Measurements from ENCODE around the gene PPARG.

The PPARG gene

DNA sequence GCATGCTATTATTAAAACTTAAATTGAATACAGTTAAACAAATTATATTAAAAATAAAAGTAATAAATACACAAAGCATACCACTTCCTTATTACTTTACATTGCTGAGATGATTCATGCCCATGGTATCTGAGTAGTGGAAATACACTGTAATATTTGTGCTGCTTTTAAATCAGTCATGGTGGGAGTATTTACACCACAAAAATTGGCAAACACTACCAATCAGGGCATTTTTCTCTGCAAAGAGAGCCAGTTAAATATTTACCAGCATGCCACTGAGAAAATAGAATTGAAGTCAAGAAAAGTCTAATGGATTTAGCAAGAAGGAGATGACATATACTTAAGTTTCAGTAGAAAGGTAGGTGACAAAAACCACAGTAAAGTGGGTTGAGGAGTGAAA lies 19.6 kb downstream of the PPARG start:
- in situ Hi-C loops (cut with MboI; ENCODE audit: low sequenced_read_pairs), result no loop called here

DNA sequence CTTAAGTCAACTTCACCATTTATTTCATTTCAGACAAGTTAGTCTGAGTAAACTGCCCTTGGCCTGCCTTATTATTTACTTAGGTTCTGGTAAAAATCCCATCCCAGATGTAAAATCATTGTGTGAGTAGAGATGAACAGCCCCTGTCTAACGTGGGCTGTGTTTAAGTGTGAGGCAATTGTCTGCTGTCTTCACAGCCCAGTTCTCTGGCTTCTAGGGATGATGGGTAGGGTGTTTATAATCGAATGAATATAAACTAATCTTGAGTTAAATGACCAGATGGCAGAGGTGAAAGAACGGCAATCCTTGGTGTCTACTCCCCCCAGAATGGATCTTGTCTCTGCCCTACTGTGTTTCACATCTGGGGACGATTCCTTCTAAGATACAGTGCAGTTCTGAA lies 20.8 kb downstream of the PPARG start:
- in situ Hi-C loops (cut with MboI; ENCODE audit: low sequenced_read_pairs), result no loop called here

DNA sequence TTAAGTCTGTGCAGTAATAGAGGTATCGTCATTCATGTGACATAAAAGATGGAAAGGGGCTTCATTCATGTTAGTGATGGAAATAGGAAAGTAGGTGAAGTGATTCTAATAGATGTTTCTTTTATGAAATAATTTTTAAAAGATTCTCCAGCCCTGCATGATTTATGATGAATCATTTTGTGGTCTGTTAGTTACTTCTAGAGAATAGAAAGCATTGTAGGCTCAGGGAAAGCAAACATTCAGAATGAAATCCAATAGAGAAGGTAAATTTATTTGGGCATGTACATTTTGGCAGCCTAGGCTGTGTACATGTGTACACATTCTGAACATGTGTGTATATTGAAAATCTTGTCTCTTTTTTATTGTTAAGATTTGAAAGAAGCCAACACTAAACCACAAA lies 23.1 kb downstream of the PPARG start:
- in situ Hi-C loops (cut with MboI; ENCODE audit: low sequenced_read_pairs), result no loop called here

DNA sequence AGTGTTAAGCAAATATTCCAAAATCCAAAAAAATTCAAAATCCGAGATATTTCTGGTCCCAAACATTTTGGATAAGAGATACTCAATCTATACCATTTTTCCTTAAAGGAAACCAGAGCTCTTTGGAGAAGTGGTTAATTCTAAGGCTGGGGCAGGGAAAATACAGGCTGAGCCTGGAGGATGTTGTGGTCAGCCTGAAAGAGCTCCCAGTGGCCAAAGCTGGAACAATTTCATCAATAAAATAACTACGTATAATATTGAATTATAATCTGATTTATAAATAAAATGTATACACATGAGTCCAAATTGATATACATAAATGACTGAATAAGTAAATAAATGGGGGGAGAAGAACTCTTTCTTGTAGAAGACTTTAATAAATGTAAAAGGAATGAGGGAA lies 24.6 kb downstream of the PPARG start:
- in situ Hi-C loops (cut with MboI; ENCODE audit: low sequenced_read_pairs), result no loop called here

DNA sequence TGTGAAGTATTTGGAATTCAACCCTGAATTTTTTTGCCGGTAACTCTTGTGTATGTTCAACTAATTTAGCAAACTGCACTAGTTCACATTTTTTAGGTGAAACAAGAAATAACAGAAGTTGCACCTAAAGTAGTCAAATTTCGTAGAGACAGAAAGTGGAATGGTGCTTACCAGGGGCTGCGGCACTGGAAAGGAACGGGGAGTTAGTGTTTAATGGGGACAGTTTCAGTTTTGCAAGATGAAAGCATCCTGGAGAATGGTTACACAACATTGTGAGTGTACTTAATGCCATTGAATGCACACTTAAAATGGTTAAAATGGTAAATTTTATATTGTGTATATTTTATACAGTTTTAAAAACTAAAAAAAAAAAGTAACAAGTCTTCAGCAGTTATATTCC lies 27.4 kb downstream of the PPARG start:
- in situ Hi-C loops (cut with MboI; ENCODE audit: low sequenced_read_pairs), result no loop called here

DNA sequence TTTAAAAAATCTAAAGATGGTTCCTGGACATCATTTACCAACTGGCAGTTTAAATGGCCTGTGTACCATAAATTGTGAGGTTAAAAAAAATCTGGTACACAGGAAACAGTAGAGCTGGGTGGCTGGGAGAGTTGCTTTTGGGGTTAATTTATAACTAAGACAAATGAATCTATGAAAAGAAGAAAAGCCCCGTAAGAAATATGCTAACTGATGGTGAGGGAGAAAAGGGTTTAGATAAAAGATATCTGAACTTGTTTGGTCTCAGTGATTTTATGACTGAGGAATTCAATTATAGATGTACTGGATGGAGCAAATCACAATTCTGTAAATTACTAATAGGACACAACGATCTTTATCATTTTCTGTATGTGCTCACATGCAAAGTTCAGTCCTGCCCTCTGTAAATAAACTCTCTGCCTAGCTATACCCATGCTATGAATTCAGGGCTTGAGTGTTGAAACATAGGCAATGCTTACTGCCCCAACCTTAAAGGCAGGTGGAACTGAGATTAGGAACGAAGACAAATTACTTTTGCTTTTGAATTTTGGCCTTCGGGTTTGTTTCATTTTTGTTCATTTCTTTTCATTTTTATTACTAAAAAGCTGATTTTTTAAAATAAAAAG lies 28.0 kb downstream of the PPARG start:
- in situ Hi-C loops (cut with MboI; ENCODE audit: low sequenced_read_pairs), result no loop called here

DNA sequence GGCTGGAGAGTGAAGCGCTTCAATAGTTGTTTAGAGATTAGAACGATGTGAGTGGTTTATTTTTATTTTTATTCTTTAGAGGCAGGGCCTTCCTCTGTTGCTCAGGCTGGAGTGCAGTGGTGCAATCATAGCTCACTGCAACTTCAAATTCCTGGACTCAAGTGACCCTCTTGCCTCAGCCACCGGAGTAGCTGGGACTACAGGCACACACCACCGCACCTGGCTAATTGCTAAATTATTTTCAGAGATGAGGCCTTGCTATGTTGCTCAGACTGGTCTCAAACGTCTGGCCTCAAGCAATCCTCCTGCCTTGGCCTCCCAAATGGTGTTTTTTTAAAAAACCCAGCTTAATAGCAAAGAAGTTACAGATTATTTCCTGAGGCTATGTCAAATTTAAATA lies 29.0 kb downstream of the PPARG start:
- in situ Hi-C loops (cut with MboI; ENCODE audit: low sequenced_read_pairs), result no loop called here

DNA sequence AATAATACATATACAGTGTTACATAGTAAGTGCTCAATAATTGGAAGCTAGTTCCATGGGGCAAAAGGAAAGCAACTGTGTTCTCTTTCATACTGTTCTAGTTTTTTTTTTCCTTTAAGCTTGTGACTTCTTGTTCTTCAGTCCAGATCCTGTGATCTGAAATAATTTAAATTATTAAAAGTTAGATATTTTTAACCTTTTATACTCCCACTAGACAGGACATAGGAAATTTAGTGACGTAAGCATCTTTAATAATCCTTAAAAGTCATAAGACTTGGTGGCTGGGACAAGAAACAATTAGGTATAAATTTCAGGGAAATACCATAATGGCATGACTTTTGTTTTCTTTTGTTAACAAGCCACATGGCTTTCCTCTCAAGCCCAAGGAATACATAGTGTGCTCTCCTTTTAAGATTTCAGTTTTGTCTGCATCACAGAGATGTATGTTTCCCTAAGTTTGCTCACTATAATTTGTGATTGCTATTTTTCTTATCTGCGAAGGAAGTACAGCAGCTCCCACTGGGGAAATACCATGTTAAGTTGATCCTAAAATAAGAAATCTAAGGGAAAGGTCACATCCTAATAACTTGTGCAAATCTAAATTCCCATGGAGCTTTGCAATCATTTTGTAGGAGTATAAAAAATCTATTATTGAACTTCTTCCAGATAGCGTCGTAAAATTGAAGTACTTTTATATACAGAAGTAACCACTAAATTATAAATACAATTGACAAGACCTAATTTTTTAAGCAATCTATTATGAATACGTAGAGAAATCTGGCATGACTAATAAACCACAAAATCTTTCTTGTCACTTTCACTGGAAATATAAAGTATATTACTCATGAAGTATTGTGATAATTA lies 30.1 kb downstream of the PPARG start:
- in situ Hi-C loops (cut with MboI; ENCODE audit: low sequenced_read_pairs), result no loop called here

DNA sequence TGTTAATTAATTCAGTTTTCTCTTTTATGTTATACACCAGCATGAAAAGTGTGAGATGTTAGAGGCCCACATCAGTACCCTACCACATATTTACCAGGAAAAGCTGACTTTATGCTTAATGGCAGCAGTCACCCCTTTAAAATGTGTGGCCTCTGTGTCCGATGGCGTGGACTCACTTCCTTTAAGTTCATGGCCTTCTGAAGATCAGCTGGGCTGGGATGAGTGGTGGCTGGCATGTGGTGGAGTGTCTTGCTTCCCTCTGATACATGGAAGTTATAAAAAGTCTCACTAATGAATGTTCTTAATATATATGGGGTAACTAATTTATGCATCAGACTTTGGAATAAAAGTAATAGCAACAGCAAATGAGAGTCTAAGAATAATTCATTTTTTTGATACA lies 32.1 kb downstream of the PPARG start:
- in situ Hi-C loops (cut with MboI; ENCODE audit: low sequenced_read_pairs), result loop anchor here (10.0 kb wide), 2 partner anchors 154 to 186 kb away; no protein-coding TSS in a partner anchor

DNA sequence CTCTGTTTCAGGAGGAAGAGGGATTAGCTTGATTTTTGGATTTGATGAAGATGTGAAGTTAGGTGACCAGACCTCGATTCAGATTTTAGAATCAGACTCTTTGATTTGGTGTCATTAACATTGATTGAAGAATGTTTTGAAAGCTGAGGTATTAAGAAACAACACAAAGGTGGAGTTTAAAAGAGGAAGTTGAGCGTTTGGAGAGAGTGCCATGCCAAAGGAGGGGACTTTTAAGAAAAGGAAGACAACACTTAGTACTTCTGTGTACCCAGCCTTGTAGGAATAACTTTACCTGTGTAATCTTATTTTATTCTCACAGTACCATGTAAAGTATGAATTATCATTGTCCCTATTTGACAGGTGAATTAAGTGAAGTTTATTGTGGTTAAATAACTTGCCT lies 34.4 kb downstream of the PPARG start:
- in situ Hi-C loops (cut with MboI; ENCODE audit: low sequenced_read_pairs), result loop anchor here (10.0 kb wide), 2 partner anchors 152 to 188 kb away; no protein-coding TSS in a partner anchor

DNA sequence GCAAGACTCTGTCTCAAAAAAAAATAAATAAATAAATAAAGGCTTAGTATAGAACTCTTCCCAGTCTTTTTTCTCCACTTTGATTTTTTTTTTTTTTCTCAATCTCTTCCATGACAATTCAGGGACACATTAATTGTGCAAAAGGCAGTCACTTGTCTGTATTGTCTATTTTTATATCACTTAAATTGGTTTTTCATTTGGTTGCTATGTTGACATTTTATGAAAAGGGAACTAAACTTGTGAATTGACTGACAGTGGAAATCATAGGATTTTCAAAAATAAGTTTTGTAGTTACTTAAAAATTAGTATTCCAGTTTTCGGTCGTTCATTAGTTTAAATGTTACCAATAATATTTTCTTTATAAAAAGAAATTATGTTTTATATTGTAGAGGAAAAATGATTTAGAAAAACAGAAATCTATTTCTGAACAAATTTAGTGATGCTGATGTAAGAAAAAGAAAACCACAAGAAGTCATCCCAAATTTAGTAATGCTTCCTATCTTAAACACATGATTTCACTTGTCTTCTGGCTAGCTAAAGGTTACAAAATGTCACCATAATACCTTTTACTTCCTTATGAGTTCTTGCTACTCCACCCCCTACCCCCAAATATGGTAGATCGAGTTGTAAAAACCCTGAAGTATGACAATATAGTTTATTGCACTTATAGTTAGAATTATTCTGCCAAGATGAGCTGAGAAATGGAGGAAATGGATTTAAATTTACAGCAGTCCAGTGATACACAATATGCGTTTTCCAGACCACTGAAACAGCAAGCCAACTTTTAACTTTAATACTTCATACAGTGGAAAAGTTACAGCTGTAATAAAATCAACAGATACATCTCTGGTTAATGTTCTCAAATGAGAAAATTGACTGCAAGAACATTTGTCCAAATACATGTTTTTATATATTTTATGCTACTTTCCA lies 37.0 kb downstream of the PPARG start:
- in situ Hi-C loops (cut with MboI; ENCODE audit: low sequenced_read_pairs), result loop anchor here (10.0 kb wide), 2 partner anchors 149 to 191 kb away; no protein-coding TSS in a partner anchor

DNA sequence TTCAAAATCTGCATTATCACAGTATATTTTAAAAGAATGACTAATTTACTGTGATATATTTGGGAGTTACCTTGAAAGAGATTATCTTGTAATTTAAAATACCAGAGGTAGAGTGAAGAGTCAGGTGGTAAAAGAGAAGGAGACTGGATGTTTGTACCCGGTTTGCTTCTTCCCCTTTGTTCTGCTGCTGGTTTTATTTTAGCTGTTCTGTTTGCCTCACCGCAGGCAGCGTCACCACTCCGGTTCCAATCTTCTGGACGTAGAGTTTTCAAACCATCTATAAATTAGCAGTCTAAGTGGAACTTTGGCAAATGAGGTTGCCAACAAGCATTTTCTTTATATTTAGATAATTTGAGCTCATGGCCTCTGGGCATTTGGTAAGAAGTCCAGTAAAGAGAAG lies 38.2 kb downstream of the PPARG start:
- in situ Hi-C loops (cut with MboI; ENCODE audit: low sequenced_read_pairs), result loop anchor here (10.0 kb wide), 2 partner anchors 148 to 192 kb away; no protein-coding TSS in a partner anchor

DNA sequence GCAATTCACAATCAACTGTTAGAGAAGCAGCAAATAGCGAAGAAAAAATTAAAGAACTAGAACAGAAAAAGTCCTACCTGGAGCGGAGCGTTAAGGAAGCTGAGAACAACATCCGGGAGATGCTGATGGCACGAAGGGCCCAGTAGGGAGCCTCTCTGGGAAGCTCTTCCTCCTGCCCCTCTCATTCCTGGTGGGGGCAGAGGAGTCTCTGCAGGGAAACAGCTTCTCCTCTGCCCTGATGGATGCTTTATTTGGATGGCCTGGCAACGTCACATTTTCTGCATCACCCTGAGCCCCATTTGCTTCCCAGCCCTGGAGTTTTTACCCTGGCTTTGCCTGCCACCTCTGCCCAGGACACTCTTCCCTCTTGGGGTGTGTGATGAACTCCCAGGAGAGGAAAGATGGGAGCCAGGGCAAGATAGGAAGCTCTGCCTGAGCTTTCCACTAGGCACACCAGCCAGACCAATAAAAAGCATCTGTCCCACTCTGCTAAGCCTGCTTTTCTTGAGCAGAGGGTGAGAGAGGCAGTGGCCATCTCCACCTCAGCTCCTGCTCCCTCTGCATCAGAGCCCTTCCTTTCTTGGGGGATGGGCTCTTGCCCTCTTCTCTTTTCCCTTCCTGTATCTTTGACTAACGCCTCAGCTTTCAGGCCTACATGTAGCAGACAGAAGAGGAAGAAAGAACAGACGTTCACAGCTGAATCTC lies 39.4 kb downstream of the PPARG start:
- in situ Hi-C loops (cut with MboI; ENCODE audit: low sequenced_read_pairs), result loop anchor here (10.0 kb wide), 2 partner anchors 147 to 193 kb away; no protein-coding TSS in a partner anchor

DNA sequence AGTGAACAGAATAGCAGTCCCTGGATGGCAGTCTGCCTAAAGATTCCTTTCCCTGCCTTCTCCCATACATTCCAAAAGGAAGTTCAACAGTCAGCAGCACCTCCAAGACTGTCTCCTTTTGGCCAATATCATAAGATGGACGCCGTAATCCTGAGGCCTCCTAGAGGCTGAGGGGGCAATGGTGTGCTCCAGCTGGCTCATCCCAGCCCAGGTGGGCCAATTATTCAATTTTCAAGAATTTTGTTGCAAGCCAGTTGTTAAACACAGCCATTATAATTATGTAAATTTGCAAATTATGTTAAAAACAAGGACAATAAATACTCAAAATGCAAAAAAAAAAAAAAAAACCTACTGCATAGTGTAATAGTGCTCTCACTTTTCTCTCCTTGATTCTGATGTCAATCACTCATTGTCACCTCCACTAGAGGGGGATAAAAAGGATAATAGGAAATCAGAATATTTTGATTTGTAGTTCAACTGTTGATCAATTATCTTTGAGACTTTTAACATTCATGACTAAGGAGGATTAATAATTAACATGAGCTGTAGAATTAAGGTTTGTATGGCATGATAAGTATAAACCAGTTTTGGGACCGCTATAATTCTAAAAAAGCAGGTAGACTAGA lies 40.1 kb downstream of the PPARG start:
- in situ Hi-C loops (cut with MboI; ENCODE audit: low sequenced_read_pairs), result loop anchor here (10.0 kb wide), 2 partner anchors 146 to 194 kb away; no protein-coding TSS in a partner anchor

DNA sequence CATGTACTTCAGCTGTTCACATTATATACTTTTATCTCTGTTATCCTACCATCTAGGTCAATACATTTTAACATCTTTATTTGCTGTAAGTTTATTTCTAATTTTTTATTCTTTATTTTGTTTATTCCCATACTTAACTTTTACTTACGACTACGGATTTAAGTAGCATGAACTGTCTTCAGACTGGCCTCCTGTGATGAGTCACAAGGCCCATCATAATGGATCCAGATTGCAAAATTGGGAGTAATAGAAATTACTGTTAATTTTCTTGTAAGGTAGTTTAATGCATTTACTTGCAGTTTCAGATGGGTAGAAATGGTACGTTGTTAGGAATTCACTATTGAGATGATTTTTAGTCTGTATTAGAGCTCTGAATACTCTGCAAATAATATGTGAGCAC lies 45.9 kb downstream of the PPARG start:
- in situ Hi-C loops (cut with MboI; ENCODE audit: low sequenced_read_pairs), result no loop called here

DNA sequence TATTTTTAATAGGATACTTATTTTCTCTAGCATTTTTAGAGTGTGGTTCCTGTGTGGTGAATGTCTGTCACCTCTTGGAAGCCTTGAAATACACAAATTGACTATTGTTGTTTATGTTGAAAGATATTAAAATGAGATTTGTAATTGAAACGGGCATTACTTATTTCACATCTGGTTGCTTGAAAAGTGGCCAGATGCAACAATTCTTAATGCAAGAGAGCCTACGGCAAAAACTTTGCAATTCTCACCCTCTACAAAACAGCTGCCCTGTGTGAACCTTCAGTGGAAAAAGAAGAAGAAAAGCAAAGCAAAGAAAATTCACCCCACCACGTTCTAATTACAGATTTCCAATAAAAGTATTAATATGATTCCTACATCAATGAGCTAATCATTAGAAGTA lies 46.6 kb downstream of the PPARG start:
- in situ Hi-C loops (cut with MboI; ENCODE audit: low sequenced_read_pairs), result no loop called here

DNA sequence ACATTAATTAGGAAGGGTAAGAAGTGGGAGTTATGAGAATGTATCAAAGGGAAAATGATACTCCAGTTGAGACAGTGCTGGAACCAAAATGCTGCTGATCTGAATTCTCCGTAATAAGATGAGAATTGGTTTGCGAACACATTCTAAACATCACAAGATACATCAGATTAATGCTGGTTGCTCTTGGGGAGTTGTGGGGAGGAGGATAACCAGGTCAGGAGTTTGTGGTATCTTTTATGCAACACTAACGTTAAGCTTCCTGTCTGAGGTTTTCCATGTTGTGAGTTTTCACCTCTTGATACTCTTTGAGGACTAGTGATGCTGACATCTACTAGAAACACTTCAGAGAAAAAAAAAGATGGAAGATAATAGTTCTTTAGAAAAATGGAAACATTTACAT lies 47.2 kb downstream of the PPARG start:
- in situ Hi-C loops (cut with MboI; ENCODE audit: low sequenced_read_pairs), result no loop called here

DNA sequence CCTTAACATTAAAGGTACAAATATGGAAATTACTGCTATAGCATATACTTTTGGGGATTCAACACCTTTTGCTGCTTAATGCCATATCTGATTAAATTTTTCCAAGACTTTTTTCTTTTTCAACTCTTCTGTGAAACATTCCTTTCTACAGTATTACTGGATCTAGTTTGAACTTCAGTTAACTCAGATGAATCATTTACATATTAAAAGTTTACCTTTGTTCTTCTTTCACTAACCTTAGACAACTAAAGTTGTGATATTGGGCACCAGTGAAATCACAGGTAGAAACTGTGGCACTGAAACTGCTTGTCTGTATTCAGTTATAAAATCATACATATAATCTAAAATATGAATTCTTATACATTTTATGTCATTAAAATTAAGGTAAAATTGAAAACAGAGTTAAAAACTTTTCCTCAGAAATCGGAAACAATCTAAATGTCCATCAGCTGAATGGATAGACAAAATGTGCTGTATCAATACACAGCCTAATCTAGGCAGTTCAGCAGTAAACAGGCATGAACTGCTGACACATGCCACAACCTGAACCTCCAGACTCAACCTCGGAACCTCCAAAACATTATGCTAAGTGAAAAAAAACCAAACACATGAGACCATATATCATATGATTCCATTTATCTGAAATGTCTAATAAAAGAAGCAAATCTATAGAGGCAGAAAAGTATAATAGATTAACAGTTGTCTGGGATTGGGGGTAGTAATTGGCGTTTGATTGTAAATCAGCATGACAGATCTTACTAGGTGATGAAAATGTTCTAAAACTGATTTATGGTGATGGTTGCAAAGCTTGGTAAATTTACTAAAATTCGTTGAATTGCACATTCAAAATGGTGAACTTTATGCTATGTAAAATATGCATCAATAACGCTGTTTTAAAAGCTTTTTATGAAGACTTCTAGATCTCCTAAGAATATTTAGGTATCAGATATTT lies 50.0 kb downstream of the PPARG start:
- in situ Hi-C loops (cut with MboI; ENCODE audit: low sequenced_read_pairs), result no loop called here
